ENCODE data around the gene TBCD.

The TBCD gene

DNA sequence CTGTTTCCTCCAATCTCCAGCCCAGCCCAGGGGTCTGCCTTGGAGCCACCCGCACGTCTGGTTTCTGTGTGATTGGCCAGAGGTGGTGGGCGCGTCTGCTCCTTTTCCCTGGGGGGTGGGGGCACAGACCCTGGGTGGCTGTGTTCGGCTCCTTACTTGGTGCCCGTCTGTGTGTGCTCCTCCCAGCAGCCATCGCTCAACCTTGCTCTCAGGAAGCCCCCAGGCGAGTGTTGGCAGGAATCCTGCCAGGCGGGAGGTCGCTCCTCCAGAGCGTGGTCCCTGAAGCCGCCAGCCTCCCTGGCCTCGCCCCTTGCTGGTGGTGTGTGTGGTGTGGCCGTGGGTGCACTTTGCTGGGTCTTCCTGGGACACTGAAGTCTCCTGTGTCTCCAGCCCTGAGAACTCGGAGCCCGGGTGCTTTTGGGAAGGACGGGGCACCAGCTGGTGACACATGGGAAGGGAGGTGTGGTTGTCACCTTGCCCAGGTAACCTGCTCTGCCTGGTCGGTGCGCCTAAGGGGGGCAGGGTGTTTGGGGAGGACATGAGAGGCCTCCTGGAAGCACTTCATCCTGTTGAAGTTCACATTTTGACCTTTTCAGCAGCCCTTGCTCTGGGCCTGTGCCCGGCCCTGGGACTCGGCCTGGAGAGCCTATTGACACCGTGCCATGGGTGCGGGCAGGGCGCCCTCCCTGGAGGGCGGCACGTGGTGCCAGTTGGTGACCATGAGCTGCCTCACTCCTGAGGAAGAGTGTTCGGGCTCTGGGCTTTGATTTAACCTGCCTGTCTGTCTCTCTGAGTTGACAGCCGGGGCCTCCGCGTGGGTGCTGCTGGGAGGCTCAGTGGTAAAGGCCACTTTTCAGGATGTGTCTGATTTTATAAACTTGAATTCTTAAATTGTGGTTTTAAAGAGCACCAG, 137.0 kb downstream of the TBCD start:
- no peak overlapping the region for H3K27ac ChIP-seq (ENCODE audit: low read length)
- no peaks in the 10 kb centered on the region for H3K4me1 ChIP-seq (ENCODE audit: low read length)
- H3K9me2 ChIP-seq (replicated peaks; ENCODE audit: insufficient read depth, low read length): no peaks in the 10 kb centered on the region
- H3K4me2 ChIP-seq (ENCODE audit: low read depth, low read length): no peak overlapping the region
- H2AFZ ChIP-seq (ENCODE audit: low read length): no peak overlapping the region
- no peaks in the 10 kb centered on the region for H3K36me3 ChIP-seq (replicated peaks; ENCODE audit: insufficient read depth, low read length)
- no peak overlapping the region for H3K4me3 ChIP-seq (ENCODE audit: low read length)
- H4K20me1 ChIP-seq (ENCODE audit: insufficient read depth, low read length): no peaks in the 10 kb centered on the region
- no peaks in the 10 kb centered on the region for H3K79me2 ChIP-seq (ENCODE audit: low read length)
- no peak for DNase-seq
- H3K27me3 ChIP-seq (replicated peaks; ENCODE audit: insufficient read depth, low read length): no peaks in the 10 kb centered on the region
- no peak overlapping the region for H3K9ac ChIP-seq (ENCODE audit: low read length)
- no peaks in the 10 kb centered on the region for H3F3A ChIP-seq (ENCODE audit: insufficient read depth, low read length)
- TF ChIP-seq, protein P1, sequence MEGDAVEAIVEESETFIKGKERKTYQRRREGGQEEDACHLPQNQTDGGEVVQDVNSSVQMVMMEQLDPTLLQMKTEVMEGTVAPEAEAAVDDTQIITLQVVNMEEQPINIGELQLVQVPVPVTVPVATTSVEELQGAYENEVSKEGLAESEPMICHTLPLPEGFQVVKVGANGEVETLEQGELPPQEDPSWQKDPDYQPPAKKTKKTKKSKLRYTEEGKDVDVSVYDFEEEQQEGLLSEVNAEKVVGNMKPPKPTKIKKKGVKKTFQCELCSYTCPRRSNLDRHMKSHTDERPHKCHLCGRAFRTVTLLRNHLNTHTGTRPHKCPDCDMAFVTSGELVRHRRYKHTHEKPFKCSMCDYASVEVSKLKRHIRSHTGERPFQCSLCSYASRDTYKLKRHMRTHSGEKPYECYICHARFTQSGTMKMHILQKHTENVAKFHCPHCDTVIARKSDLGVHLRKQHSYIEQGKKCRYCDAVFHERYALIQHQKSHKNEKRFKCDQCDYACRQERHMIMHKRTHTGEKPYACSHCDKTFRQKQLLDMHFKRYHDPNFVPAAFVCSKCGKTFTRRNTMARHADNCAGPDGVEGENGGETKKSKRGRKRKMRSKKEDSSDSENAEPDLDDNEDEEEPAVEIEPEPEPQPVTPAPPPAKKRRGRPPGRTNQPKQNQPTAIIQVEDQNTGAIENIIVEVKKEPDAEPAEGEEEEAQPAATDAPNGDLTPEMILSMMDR (IDR thresholded peaks at IDR 0.05; ENCODE audit: low read length): no peak
- TF ChIP-seq EZH2 (optimal IDR thresholded peaks at IDR 0.05; ENCODE audit: low read depth, low read length) (no peak), EZH2phosphoT487 (IDR thresholded peaks at IDR 0.05; ENCODE audit: low read length) (no peak)
- H3K9me3 ChIP-seq (replicated peaks; ENCODE audit: insufficient read depth, low read length): no peaks in the 10 kb centered on the region

DNA sequence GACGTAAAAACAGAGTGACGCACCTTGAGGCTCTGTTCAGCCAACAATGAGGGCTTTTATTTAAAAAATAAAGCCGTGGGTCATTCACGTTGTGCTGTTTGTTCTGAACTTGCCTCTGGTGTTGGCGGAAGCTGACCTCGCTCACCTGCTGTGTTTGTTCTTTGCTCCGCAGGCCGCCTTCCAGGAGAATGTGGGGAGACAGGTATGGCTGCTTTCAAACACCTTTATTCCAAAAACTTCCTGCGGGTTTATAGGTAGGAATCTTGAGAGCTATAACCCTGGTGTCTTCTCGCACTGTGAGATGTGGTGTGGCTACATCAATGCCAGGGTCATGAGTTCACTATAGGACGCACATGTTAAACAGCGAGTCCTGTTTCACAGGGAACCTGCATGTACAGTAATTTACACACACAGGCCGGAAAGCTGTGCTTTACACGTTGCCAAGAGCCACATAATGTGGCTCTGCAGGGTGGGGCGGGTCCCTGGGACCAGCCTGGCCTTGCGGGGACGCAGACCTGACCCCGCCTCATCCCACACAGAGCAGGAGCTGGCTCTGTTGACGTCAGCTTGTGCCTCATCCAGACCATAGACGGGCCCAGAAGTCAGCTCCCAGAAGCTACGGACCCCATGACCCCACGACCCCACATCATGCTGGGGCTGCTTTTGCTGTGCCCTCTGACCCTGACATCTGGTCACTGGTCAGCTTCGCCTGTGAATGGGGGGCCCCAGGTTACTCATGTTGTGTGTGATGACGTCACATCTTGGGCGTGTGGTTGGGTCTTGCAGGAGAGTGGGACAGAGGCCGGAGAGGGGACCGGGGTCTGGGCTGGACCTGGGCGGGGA, 137.9 kb downstream of the TBCD start:
- Histone ChIP-seq H3K27me3 (replicated peaks; ENCODE audit: insufficient read depth, low read length) (no peaks in the 10 kb centered on the region), H3K27ac (ENCODE audit: low read length) (no peak overlapping the region), H3K4me1 (ENCODE audit: low read length) (no peaks in the 10 kb centered on the region), H3K9me2 (replicated peaks; ENCODE audit: insufficient read depth, low read length) (no peaks in the 10 kb centered on the region), H3K9me3 (replicated peaks; ENCODE audit: insufficient read depth, low read length) (no peaks in the 10 kb centered on the region), H3F3A (ENCODE audit: insufficient read depth, low read length) (no peaks in the 10 kb centered on the region), H3K4me2 (ENCODE audit: low read depth, low read length) (no peak overlapping the region), H3K36me3 (replicated peaks; ENCODE audit: insufficient read depth, low read length) (no peaks in the 10 kb centered on the region), H3K4me3 (ENCODE audit: low read length) (no peak overlapping the region), H3K79me2 (ENCODE audit: low read length) (no peaks in the 10 kb centered on the region), H2AFZ (ENCODE audit: low read length) (no peak overlapping the region), H3K9ac (ENCODE audit: low read length) (no peak overlapping the region), H4K20me1 (ENCODE audit: insufficient read depth, low read length) (no peaks in the 10 kb centered on the region)
- TF ChIP-seq EZH2phosphoT487 (IDR thresholded peaks at IDR 0.05; ENCODE audit: low read length): no peak
- TF ChIP-seq, protein P1 (IDR thresholded peaks at IDR 0.05; ENCODE audit: low read length): no peak
- no peak for TF ChIP-seq EZH2 (optimal IDR thresholded peaks at IDR 0.05; ENCODE audit: low read depth, low read length)
- DNase-seq: no peak

DNA sequence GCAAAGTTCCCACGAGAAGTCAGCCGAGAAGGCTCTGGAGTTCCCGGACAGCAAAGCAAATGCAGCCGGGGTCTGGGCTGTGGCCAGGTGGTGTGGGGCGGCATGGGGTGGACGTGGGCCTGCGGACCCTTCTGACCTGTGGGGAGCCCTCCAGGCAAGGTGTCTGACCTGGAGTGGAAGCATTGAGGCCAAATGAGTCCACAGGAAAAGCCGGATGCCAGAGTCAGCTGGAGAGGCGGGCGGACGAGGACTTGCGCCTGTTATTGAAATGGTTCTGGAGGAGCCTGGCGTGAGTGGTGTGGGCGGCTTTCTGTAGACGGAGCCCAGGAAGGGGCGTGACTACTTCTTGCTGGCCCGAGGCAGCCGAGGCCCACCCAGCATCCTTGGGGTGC, 138.5 kb downstream of the TBCD start:
- no peak overlapping the region for H3K9ac ChIP-seq (ENCODE audit: low read length)
- H3K79me2 ChIP-seq (ENCODE audit: low read length): no peaks in the 10 kb centered on the region
- H2AFZ ChIP-seq (ENCODE audit: low read length): no peak overlapping the region
- no peaks in the 10 kb centered on the region for H3F3A ChIP-seq (ENCODE audit: insufficient read depth, low read length)
- no peaks in the 10 kb centered on the region for H3K9me2 ChIP-seq (replicated peaks; ENCODE audit: insufficient read depth, low read length)
- no peak overlapping the region for H3K4me2 ChIP-seq (ENCODE audit: low read depth, low read length)
- no peak overlapping the region for H3K4me3 ChIP-seq (ENCODE audit: low read length)
- H3K36me3 ChIP-seq (replicated peaks; ENCODE audit: insufficient read depth, low read length): no peaks in the 10 kb centered on the region
- TF ChIP-seq, protein P1 (IDR thresholded peaks at IDR 0.05; ENCODE audit: low read length): no peak
- TF ChIP-seq EZH2 (optimal IDR thresholded peaks at IDR 0.05; ENCODE audit: low read depth, low read length): no peak
- no peak for TF ChIP-seq EZH2phosphoT487 (IDR thresholded peaks at IDR 0.05; ENCODE audit: low read length)
- H4K20me1 ChIP-seq (ENCODE audit: insufficient read depth, low read length): no peaks in the 10 kb centered on the region
- DNase-seq: no peak
- H3K27me3 ChIP-seq (replicated peaks; ENCODE audit: insufficient read depth, low read length): no peaks in the 10 kb centered on the region
- H3K4me1 ChIP-seq (ENCODE audit: low read length): no peaks in the 10 kb centered on the region
- no peak overlapping the region for H3K27ac ChIP-seq (ENCODE audit: low read length)
- no peaks in the 10 kb centered on the region for H3K9me3 ChIP-seq (replicated peaks; ENCODE audit: insufficient read depth, low read length)
